Measurements from ENCODE around the gene BABAM2.

DNA sequence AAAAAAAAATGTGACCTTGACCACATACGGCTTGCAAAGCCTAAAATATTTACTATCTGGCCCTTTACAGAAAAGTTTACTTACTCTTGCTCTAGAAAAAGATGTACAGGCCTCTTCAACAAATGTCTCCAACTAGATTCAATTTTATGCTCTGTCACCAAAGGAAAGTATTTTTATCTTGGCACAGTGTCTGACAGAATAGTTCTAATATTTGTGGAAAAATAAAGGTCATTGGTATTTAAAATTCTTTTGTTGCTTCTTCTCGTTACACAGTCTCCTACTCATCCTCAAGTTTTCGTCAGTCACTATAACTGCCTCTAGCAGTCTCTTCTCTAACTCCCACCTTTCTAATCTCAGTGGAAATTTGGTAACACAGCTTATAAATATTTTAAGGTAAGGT, 1.7 kb upstream of the BABAM2 start:
- TF ChIP-seq, protein P1, sequence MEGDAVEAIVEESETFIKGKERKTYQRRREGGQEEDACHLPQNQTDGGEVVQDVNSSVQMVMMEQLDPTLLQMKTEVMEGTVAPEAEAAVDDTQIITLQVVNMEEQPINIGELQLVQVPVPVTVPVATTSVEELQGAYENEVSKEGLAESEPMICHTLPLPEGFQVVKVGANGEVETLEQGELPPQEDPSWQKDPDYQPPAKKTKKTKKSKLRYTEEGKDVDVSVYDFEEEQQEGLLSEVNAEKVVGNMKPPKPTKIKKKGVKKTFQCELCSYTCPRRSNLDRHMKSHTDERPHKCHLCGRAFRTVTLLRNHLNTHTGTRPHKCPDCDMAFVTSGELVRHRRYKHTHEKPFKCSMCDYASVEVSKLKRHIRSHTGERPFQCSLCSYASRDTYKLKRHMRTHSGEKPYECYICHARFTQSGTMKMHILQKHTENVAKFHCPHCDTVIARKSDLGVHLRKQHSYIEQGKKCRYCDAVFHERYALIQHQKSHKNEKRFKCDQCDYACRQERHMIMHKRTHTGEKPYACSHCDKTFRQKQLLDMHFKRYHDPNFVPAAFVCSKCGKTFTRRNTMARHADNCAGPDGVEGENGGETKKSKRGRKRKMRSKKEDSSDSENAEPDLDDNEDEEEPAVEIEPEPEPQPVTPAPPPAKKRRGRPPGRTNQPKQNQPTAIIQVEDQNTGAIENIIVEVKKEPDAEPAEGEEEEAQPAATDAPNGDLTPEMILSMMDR (IDR thresholded peaks at IDR 0.05) = no peak
- no peak for TF ChIP-seq POLR2A (IDR thresholded peaks at IDR 0.05)

Measured in thyroid gland (tissue), 4 donors.